NCI-H2107 treated with DMSO at 0.1 percent for 48 hours (cell line): ENCODE data around the gene IFI27L2.

Experiments
- DNase-seq: peaks from one replicate; lab custom pipeline; 2025; ENCODE audit not compliant: unreplicated experiment; lab: John Stamatoyannopoulos, UW

The IFI27L2 gene

DNA sequence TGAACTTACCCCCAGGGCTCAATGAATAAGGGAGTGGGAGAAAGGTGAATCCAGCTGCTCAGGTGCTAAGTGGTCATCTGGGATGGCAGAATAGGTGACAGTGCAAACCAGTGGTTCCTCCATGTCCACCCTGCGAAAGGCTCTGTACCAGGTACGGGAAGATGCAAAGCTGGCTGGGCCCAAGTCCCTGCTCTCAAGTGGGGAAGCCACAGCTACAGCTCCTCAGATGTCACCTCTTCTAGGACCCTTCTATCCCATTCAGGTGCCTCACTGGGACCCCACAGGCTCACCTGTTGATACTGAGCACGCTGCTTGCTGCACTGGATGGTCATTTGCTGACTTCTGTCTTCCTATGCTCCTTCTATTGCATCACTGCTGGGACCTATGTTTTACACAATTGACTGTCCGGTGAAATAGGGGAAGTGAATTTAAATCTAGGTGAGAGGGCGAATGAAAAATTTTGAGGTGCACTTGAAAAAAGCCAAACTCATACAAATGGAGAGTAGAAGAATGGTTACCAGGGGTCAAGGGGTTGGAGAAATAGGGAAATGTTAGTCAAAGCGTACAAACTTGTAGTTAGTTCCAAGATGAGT, 24.4 kb upstream of the IFI27L2 start:
- no peak for DNase-seq

DNA sequence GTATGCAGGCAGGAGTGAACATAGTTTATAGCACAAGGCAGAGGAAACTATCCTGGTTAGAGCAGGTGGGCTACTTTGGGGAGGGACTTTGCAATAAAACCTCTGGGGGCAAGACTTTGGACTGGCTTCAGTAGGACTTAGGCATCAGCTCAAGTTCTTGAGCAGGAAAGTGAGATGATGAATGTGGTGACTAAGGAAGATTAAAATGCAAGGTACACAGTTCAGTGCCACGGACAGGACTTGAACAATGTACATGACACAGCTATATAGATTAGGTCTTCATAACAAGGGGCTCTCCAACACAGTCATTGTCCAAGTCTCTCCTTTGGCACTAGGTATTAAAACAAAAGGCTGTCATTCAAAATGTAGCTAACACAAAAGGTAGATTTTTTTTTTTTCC, 23.3 kb upstream of the IFI27L2 start:
- no peak for DNase-seq

DNA sequence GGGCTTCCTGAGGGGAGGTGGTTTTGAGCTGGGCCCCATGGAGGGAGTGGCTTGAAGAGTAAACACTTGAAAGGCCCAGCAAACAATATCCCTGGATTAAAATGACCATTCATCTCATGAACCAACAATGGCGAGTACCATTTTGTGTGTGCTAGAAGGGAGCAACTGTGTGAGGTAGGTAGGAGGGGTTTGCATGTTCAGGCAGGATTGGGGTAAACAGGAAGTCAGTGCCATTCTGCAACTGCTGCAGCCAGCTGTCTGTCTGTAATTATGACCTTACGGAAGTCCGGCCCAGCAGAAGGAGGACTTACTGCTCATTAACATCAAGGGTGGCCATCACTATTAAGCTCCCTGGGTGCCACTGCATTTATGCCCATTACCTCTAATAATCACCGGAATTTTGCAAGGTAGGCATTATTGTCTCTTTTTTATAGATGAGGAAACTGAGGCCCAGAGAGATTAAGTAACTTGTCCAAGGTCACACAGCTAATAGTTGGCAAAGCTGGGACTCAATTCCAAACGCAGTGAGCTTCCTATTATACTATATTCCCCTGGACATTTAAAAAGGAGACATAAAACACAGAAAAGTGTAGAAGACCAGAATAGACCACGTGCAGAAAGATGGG, 16.6 kb upstream of the IFI27L2 start:
- DNase-seq = no peak

DNA sequence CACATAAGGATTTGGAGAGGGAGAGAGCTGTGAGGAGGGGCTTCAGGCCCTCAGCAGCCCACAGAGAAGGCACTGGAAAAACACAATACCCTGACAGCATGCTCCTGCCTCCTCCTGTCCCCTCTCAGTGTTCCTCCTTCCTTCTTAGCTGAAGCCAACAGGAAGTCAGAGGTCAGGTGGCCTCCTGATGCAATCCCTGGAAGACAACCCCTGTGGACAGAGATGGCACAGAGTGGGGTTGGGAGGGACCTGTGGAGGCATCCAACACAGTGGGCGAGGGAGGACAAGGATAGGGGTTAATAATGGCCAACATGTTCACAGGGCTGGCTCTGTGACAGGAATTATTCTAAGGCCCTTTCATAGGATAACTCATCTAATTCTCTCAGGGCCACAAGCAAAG, 15.4 kb upstream of the IFI27L2 start:
- no peak for DNase-seq

DNA sequence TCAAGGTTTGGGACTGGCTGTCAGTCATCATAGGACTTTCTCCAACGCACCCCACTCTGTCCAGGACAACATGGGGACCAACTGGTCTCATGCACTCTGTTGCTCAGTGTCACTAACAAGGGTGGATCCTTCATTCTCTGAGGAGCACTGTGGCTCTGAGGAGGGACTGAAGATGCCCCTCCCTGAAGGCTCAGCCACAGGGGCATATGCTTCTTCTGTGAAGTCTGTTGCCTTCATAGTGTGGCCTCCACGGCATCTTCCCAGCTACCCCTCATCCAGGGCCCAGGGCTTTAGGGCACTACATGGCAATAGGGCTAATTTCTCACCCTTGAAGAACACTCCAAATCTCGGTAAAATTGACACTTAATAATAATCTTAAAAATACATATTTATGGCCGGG, 14.3 kb upstream of the IFI27L2 start:
- no peak for DNase-seq

DNA sequence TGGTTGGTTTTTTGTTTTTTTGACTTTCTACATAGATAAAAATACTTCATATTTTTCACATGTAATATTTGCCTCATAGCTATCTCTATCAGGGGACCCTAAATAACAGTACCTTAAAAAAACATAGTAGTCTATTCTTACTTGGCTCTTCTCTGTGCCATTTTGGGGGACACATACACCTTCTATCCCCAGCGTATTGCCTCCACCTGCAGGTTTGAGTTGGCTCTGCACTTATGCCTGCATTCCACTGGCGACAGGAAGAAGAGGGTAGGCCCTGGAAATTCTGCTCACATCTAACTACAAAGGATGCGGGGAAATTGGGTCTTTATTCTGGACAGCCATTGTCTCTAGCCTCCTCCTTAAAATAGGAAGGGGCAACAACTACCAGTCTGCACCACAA, 13.8 kb upstream of the IFI27L2 start:
- DNase-seq = no peak

DNA sequence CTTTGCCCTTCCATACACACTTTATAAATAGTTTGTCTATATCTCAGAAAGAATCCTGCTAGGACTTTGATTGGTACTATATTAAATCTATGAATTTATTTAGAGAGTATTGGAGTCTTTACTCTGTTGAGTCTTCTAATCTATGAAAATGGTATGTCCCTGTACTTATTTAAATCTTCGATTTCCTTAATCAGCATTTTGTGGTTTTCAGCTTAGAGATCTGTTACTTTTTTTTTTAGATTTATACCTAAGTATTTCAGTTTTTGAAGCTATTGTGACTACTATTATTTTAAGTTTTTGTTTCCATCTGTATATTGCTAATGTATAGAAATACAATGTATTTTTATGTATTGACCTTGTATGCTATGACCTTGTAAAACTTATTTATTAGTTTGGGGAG, 13.4 kb upstream of the IFI27L2 start:
- no peak for DNase-seq

DNA sequence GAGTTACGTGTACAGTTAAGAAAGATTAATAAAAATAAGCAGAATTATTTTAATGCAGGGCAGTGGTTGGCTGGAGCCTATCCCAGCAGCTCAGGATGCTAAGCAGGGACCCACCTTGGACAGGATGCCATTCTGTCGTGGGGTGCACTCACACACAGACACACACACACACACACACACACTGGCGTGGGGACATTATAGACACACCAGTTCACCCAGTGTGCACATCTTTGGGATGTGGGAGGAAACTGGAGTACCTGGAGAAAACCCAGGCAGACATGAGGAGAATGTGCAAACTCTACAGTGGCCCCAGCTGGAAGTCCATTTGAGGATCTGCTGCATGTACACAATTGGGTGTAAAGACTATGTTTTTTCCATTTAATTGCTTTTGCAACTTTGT, 12.8 kb upstream of the IFI27L2 start:
- DNase-seq = no peak

DNA sequence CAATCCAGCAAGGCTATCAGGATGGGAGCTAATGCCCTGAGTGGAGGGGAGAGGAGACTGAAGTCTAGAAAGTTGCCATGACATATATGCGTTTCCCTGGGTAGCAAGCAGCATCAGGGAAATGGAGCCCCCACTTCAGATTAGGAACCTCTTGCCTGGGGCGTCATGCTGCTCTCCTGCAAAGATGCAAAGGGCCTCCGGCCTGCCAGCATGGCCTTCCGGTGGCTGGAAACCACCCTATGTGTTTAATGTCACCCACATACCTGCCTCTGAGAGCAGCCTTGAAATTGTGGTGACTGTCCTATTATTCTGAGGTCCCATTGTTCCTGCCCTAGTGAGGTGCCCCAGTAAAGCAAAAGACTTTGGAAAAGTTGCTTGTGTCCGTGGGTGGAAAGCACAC, 10.0 kb upstream of the IFI27L2 start:
- no peak for DNase-seq

DNA sequence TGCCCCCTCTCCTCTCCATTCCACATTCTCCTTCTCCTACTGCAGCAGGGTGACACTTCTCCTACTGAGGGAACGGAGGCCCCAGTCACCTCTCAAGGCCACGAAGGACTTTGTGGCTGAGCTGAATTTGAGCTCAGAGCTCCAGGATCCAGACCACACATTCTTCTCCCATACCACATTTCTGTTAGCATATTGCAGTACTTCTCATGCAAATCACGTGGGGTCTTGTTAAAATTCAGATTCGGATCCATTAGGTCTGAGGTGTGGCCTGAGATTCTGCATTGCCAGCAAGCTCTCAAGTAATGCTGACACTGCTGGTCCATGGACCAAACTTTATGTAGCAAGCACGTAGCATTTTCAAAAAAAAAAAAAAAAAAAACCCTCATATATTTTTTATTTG, 9.6 kb upstream of the IFI27L2 start:
- no peak for DNase-seq

DNA sequence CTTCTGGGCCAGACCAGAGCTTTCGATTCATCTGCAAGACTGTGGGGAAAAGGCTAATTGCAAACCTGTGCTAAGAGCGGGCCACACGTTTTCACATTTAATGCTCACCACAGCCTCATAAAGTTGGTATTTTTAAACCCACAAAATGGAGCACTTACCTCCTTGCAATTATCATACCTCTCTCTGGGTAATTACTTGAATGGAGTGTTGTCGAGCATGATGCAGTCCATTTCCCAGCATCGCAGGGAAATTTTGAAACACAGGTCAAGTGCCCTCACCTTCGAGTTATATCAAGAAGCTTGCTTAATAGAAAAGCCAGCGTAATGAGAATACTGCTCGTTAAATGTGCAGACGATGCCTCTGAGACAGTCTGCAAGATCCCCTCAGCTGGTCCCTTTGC, 8.8 kb upstream of the IFI27L2 start:
- DNase-seq = peak; percentile 87

DNA sequence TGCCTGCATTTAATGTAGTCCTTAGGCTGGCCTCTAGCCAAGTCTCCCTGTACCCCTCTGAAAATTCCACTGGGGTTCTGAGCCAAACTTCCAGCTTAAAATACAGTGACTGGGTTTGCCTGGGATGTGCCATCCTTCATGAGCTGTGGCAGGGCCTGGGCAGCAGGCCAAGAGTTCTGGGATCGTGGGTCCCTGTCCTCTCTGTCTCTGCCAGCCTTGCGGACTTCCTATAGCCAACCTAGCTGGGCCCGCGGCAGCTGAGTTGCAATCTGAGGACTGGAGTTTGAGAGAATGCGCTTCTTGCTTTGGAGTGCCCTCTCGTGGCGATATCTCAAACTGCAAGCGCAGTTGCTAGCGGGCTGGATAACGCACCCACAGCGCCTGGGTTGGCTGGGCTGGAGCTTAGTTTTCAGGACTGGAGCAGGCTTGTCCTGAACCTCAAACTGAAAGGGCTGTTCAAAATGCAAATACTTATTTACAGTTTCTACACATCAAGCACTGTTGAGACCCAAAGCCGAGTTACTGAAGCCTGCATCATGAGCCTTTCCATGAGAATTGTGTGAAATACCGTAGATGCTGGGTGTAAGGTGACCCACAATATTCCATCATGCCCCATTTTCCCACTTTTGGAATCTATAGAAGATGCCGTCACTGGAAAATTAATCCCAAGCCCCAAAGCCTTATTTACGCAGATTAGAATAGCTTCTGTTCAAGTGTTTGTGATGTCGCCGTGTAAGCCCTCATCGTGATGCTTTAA, 7.3 kb upstream of the IFI27L2 start:
- peak; percentile 58 for DNase-seq

DNA sequence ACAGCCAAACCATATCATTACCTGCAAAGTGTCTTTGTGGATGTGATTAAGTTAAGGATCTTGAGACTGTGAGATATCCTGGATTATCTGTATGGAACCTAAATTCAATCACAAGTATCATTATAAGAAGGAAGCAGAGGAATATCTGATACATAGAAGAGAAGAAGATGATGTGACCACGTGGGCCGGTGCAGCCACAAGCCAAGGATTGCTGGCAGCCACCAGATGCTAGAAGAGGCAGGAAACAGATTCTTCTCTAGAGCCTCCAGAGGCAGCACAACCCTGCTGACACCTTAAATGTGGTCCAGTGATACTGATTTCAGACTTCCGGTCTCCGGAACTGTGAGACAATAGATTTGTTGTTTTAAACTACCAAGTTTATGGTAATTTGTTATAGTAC, 6.1 kb upstream of the IFI27L2 start:
- DNase-seq = no peak

DNA sequence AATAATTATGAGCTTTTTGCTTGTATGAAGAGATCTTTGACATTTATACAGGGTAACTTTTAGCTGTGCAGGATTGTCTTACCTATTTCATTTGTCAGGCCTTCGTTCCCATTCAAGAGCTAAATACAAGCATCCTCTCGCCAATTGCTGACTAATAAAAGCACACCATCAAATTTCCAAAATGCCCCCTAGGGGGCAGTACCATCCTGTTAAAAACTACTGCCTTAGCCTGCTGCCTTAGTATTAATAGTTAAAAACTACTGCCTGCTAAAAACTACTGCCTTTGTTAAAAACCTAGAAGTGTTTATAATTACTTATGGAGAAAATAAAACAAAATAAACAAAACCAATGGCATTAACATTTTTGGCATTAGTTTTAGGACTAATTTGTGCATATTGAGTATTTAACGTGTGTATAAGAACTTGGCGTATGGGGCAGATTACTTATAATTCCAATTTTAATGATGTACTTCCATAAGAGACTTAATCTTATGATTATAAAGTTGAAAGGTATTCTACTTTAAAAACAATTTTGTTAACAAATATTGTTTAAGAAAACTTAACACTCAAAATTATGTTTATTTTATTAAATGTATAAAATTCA, 3.0 kb upstream of the IFI27L2 start:
- DNase-seq = peak; percentile 85

DNA sequence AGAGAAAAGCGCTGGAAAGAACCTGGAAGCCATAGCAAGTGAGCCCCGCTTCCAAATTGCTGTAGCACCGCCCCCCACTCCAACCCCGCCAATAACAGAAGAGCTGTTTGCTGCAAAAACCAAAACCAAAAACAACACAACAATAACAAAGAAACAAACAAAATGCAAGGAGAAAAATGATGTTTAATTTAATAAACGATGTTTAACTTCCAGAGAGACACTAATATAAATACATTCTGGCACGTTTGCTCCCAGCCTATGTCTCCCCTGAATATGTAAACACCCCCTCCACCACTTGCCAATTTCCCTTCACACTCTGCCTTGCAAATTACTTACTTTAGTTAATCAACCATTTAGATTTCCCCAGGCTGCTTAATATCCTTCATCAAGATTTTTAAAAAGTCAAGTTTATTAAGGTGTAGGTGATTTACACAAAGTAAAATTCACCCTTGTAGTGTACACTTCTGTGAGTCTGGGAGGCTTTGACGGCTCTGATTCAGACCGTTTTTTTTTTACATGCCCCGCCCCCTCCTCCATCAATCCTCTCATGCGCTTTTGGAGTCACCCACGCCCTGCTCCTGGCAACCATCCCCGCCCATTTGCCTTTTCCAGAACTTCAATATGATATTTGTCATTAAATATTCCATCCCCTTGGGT, 482 bp upstream of the IFI27L2 start:
- no peak for DNase-seq

DNA sequence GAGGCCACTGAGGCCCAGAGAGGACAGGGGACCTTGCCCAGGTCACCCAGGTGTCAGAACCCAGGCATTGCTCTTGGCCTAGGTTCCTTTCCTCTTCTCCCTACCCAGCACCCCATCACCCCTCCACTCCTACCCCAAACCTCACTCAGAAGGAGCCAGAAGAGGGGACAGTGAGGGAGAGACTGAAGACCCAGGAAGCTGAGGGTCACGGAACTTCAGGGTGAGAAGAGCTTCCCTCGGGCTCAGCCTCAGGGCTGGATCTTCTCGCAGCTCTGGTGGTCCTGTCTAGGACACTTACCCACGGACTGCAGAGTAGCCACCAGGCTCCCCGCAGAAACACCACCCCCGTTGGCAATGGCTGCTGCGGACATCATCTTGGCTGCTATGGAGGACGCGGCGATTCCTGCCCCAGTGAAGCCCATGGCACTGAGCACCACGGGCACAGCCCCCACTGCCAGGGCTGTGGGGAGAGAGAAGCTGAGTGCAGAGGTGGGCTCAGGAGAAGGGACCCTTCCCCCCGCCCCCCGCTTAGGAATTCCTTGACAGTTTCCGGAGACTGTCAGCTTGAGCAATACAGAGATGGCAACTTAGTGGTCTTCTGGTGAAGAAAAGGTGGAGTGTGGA, 1.1 kb downstream of the IFI27L2 start:
- DNase-seq = no peak

DNA sequence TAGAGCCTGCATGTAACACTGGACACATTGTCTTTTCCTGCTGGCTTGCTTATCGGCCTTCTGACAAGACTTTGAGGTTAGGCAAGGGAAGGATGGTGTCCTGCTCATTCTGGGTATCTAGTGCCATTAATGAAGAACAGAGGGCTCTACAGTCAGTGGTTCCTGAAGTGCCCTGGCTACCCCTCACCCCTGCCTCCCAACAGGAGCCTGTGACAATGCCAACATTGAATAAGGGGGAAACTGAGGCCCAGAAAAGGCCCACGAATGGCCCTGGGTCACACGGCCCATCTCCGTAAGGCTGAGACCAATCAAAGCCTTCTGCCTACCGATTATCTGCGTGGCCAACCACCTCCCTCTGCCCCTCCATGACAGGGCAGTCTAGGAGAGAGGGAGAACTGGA, 2.1 kb downstream of the IFI27L2 start:
- no peak for DNase-seq

DNA sequence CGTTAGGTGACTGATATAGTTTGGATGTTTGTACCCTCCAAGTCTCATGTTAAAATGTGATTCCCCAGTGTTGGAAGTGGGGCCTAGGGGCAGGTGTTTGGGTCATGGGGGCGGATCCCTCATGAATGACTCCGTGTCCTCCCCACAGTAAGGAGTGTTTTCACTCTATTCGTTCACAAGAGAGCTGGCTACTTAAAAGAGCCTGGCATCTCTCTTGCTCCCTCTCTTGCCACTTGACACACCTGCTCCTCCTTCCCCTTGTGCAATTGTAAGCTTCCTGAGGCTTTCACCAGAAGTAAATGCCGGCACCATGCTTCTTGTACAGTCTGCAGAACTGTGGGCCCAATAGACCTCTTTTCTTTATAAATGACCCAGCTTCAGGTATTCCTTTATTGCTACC, 2.6 kb downstream of the IFI27L2 start:
- no peak for DNase-seq

DNA sequence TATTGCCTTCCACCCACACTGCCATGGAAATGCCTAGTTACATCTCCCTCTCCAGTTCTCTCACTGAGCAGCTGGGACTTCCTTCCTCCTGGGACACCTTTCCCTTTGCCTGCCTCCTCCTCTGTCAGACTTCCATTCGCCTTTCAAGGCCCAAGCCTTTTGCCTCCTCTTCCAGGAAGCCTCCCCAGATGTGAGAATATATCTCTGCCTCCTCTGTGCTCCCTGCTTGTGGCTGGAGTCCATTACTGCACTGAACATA, 3.1 kb downstream of the IFI27L2 start:
- DNase-seq = no peak

DNA sequence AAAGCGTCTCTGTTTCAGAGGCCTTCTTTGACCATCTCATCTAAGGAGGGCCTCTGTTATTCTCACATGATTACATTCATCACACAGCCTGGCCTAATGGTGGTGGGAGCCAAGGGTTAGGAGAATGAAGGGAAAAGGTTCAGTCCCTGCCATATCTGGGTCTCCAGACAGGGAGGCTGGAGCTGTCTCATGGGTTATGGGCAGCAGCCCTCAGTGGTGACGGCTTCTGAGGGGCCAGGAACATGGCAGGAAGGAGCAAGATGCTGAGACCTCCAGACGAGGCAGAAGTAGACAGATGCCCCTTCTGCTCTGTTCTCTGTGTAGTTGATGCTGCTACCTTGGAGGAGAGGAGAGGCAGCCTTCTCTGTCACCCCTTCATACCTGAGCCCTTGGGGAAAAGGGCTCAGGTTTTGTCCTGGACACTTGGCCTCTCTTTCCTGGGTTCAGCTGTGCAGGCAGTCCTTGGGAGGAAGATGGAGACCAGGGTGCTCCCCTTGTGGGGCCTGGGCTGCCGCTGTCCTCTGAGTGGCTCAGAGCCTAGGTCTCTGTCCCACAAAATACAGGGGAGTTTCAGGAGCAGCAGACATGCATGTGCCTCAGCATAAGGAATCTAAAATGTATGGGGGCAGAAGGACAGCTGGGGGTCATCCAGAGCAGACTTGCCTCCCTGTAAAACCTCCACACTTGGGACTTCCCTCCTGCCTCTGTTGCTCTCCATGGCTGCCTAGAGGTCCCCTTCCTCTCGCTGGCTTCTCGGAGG, 3.6 kb downstream of the IFI27L2 start:
- DNase-seq = no peak
